Thymus (tissue), 11 donors: ENCODE measurements around the gene ACE. TPM values are rescaled to one million over a fixed set of nuclear protein-coding genes. Genes with fewer than 3 reads are reported as not detected.

Experiments used
- DNase-seq, 9 donors: peaks; one replicate each; pipeline ENCODE4 v3.0.0-alpha.2; 2013; ENCODE audit warnings: low spot score in 9 of 9, low read depth in 6 of 9, missing footprints in 1 of 9
- H3K27ac ChIP-seq, 2 donors: one replicate each; pipeline ENCODE4 v1.5.1; 2013; ENCODE audit warnings: control low read depth in 1 of 2, low read depth in 1 of 2, low read length in 1 of 2, mild to moderate bottlenecking in 1 of 2, moderate library complexity in 1 of 2
- H3K27me3 ChIP-seq, 2 donors: one replicate each; pipeline ENCODE4 v1.5.1; 2013; ENCODE audit warnings: low read length in 1 of 2; ENCODE audit not compliant: control insufficient read depth in 2 of 2, insufficient read depth in 1 of 2
- H3K36me3 ChIP-seq, 2 donors: one replicate each; pipeline ENCODE4 v1.5.1; 2013; ENCODE audit warnings: low read length in 1 of 2, mild to moderate bottlenecking in 1 of 2, moderate library complexity in 1 of 2; ENCODE audit not compliant: control insufficient read depth in 2 of 2, insufficient read depth in 2 of 2
- H3K4me1 ChIP-seq, 2 donors: one replicate each; pipeline ENCODE4 v1.5.1; 2013; ENCODE audit warnings: low read length in 2 of 2; ENCODE audit not compliant: control insufficient read depth in 2 of 2, insufficient read depth in 2 of 2
- H3K4me3 ChIP-seq, 2 donors: one replicate each; pipeline ENCODE4 v1.5.1; 2013; ENCODE audit warnings: low read length in 2 of 2, control low read depth in 1 of 2, mild to moderate bottlenecking in 1 of 2
- H3K9me3 ChIP-seq, 2 donors: one replicate each; pipeline ENCODE4 v1.5.1; 2013; ENCODE audit warnings: low read length in 1 of 2, mild to moderate bottlenecking in 1 of 2; ENCODE audit not compliant: control insufficient read depth in 2 of 2, insufficient read depth in 1 of 2
- WGBS: extraction: QIAGEN DNeasy Blood & Tissue Kit; methylation state at CpG from one replicate; pipeline ENCODE4 v1.1.7; 2013; 5-methylcytosine and 5-hydroxymethylcytosine counted together
- polyA plus RNA-seq: library from polyadenylated mRNA; stranded (reverse); fragments of 200-250 nt; gene quantifications from one replicate; pipeline ENCODE4 v1.2.3, GENCODE V29; 2013
- total RNA-seq: library from RNA; stranded (reverse); fragments of 120-200 nt; gene quantifications from one replicate; pipeline ENCODE4 v1.2.4, GENCODE V29; 2013
- donor health status: healthy.

ACE gene
- total and polyA plus RNA-seq, 2 donors, result 0.28 to 1.1 TPM

DNA sequence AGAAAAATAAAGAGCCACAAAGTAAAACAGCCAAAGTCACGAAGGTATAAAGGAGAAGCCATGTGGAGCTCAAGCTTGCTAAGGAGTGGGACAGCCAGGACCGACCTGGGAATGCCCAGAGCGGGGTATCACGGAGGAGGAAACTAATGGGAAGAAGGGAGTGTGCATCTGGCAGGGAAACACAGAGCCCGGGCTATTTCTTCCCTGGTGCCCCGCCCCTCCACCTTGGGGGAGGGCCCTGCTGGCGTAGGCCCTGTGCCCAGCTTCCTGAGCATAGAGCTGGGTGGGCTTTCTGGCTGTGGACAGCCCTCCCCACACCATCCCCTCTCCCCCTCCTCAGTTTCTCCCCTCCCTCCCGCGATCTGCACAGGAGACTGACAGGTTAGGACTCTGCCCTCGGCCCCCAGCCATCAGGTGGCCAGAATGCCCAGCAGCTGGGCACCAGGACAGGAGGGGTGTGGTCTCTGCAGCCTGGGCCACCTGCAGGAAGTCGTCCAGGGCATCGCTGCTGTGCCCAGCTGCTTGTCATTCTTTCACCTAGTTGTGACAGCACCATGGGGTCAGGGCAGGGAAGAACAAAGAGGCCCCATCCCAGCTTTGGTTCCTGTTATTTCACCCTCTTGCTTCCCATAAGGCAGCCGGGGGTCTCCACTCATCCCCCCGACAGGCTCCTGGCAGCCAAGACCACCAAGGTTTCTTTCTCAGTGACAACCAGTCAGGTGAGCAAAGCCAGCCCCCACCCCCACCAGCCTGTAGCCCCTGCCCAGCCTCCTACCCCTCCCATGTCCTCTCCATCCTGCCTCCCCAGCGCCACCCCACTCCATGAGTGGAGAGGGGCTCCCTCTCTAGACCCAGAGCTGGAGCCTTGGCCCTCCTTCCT, 66.3 kb downstream of the ACE start:
- Histone ChIP-seq H3K36me3 (no peaks in the 10 kb centered on the region), H3K27me3 (peaks cover 6 to 17% of the 10 kb centered on the region in 2 donors), H3K9me3 (peaks cover 0 to 1% of the 10 kb centered on the region in 2 donors), H3K4me3 (no peak overlapping the region), H3K27ac (no peak overlapping the region), H3K4me1 (peaks cover 5 to 23% of the 10 kb centered on the region in 2 donors)
- no peak for DNase-seq
- 88% methylated on average over 15 of the region's 15 CpGs for WGBS

GRCh38 chr17:63543822-63544420, 67.1 kb downstream of the ACE start:
- peaks cover 2 to 19% of the 10 kb centered on the region in 2 donors for H3K4me1 ChIP-seq
- H3K9me3 ChIP-seq, result peaks cover 0 to 1% of the 10 kb centered on the region in 2 donors
- H3K27me3 ChIP-seq, result peaks cover 0 to 9% of the 10 kb centered on the region in 2 donors
- no peak overlapping the region for H3K4me3 ChIP-seq
- no peak for DNase-seq
- H3K27ac ChIP-seq, result no peak overlapping the region
- no peaks in the 10 kb centered on the region for H3K36me3 ChIP-seq

DNA sequence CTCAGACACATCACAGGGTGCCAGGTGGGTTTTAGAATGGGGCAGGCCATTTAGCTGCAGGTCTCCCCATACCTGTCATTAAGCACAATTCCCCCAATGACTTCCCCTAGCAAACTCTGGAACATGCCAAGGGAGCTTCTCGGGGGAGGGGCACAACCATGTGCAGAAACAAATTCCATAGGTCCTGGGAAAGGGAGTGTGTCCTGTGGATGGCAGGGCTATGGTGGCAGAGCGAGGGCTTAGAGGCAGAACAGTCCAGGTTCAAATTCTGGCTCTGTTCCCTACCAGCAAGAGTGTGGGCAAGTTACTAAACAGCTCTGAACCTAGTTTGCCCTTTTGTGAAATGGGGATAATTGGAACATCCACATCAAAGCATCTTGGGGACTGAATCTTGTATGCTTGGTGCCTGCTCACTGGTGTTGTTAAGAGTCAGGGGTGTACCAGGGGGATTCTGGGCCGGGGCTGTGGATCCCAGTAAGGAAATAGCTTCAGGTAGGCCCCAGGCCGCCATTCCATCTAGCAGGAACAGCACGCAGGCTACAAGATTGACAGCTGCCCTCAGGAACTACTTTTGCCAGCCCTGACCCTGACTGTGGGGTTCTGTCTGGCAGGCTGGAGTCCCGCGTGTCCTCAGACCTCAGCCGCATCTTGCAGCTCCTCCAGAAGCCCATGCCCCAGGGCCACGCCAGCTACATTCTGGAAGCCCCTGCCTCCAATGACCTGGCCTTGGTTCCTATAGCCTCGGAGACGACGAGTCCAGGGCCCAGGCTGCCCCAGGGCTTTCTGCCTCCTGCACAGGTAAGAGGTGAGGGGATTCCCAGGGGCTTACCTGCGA, 67.8 kb downstream of the ACE start:
- Histone ChIP-seq H3K36me3 (no peaks in the 10 kb centered on the region), H3K27ac (no peak overlapping the region), H3K4me1 (peaks cover 2 to 27% of the 10 kb centered on the region in 2 donors), H3K9me3 (peaks cover 0 to 1% of the 10 kb centered on the region in 2 donors), H3K4me3 (no peak overlapping the region), H3K27me3 (peaks cover 0 to 3% of the 10 kb centered on the region in 2 donors)
- no peak for DNase-seq
- WGBS, result 97% methylated on average over 13 of the region's 13 CpGs

DNA sequence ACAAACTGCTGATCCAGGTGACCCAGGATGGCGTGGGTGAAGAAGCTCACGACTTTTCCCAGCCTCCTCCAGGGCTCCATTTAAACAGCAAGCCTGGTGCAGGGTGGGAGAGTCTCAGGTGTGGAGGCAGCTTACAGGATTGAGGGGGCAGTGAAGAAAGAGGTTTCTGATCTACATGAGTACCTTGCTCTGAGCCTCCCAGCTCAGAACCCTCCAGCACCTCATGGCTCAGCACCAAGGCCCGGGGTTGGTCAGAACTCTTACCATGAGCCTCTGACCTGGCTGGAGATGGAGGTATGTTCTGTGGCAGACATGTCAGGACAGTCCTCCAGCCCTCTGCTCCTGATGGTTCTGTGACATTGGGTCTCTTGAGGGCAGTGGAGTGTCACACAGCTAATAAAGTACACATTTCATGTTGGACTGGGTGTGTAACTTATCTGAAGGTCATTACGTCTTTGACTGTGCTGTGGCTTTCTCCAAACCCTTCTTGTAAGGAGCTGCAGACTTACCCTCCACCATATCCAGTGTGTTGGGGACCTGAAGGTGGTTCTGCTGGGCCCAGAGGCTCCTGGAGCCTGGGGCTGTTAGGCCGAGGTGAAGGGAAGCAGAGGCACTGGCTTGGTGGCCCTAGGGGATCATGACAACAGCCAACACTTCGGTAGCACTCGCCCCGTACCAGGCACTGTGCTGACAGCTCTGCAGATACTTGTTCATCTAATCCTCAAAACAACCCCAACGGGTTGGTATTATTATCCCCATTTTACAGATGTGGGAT, 69.6 kb downstream of the ACE start:
- Histone ChIP-seq H3K4me3 (no peak overlapping the region), H3K27me3 (no peaks in the 10 kb centered on the region), H3K9me3 (peaks cover 0 to 1% of the 10 kb centered on the region in 2 donors), H3K27ac (no peak overlapping the region), H3K36me3 (no peaks in the 10 kb centered on the region), H3K4me1 (peaks cover 0 to 22% of the 10 kb centered on the region in 2 donors)
- 99% methylated on average over 9 of the region's 9 CpGs for WGBS
- no peak for DNase-seq

DNA sequence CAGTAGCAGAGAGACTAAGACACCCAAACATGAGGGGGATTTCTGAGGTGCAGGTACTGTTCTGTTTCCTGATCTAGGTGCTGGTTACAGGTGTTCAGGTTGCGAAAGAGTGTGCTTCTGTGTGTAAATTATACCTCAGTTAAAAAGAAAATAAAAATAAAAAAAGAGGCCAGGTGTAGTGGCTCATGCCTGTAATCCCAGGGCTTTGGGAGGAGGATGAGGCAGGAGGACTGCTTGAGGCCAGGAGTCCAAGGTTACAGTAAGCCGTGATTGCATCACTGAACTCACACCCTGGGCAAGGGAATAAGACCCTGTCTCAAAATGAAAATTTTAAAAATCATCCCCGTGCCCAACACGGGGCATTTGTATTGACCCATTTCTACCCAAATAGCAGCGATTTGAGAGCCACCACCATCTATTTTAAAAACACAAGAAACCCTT, 70.2 kb downstream of the ACE start:
- 76% methylated on average over 5 of the region's 5 CpGs for WGBS
- Histone ChIP-seq H3K36me3 (peaks cover 0 to 2% of the 10 kb centered on the region in 2 donors), H3K9me3 (peaks cover 0 to under 1% of the 10 kb centered on the region in 2 donors), H3K27me3 (no peaks in the 10 kb centered on the region), H3K27ac (no peak overlapping the region), H3K4me1 (peaks cover 3 to 27% of the 10 kb centered on the region in 2 donors), H3K4me3 (no peak overlapping the region)
- no peak for DNase-seq

Other genes starting within 250 kb of the ACE start
- gene CYB561, start 30.8 kb upstream of the ACE start, total RNA-seq, result 2.6 TPM
- 7.8 TPM for gene CYB561, start 30.8 kb upstream of the ACE start, polyA plus RNA-seq
- gene KCNH6, start 46.3 kb downstream of the ACE start, total RNA-seq, result 0.05 TPM
- gene KCNH6, start 46.3 kb downstream of the ACE start, polyA plus RNA-seq, result 0.25 TPM
- 26.0 TPM for gene DCAF7, start 73.4 kb downstream of the ACE start, total RNA-seq
- 19.8 TPM for gene DCAF7, start 73.4 kb downstream of the ACE start, polyA plus RNA-seq
- 10.1 TPM for gene TACO1, start 123.8 kb downstream of the ACE start, total RNA-seq
- gene TACO1, start 123.8 kb downstream of the ACE start, polyA plus RNA-seq, result 14.2 TPM
- 15.5 TPM for gene MAP3K3, start 145.4 kb downstream of the ACE start, total RNA-seq
- gene MAP3K3, start 145.4 kb downstream of the ACE start, polyA plus RNA-seq, result 21.0 TPM
- 202 TPM for gene LIMD2, start 223.1 kb downstream of the ACE start, total RNA-seq
- gene LIMD2, start 223.1 kb downstream of the ACE start, polyA plus RNA-seq, result 309 TPM